Measurements from ENCODE around the gene CCR9.

CCR9 gene

GRCh38 chr3:45909542-45909941, 23.2 kb downstream of the CCR9 start:
- DNase-seq = no peak

GRCh38 chr3:45910892-45911291, 24.5 kb downstream of the CCR9 start:
- DNase-seq = no peak

DNA sequence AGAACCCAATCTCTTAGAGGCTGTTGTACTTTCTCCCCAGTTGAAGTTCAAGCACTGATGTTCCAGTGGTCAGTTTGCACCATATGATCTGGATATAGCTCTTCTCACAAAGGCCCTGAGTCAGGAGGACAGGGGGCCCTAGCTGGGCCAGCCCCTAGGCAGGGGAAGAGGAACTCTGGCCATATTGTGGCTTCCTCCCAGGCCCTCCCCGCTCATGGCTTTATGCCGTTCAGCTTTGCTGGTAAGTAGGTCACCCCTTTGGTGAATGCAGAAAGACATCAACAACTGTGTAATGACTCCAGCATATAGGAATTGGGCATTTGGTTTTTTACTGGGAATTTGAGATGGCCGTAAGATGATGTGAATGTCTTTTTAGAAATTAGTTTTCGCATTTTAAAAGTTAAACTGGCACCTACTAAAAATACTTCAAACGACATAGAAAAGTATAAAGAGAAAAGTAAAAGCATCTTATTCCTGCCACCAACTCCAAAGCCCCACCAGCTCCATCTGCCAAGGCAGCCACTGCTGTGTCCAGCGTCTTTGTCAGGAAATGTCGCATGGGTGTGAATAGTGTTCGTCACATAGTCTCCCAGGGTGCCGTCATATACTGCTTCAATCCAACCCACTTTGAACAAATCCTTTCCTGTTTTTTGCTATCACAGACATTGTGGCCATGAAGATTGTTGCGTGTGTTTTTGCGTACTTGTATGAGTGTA, 25.3 kb downstream of the CCR9 start:
- no peak for DNase-seq

GRCh38 chr3:45912435-45912834, 26.1 kb downstream of the CCR9 start:
- no peak for DNase-seq

- no peak for DNase-seq
These were observed 28.2 kb downstream of the CCR9 start for GRCh38 chr3:45914362-45915058.

DNA sequence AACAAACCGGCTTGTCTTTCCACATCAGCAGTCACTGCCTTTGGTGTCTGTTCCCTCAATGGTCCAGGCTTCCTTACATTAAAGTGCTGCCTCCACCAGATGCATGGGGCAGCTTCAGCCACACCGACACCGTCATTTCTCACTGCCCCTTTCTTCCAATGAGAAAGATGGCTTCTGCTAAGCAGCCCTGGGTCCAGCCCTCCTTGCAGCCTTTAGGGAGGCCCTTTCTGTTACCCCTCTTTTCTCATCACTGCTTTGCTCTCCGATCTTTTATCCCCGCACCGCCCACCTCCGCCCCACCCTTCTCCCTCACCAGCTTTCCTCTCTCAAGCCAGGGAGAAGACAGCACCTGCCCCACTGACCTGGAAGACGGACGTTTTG, 28.7 kb downstream of the CCR9 start:
- no peak for DNase-seq

GRCh38 chr3:45915518-45916231, 29.3 kb downstream of the CCR9 start:
- DNase-seq = no peak

DNA sequence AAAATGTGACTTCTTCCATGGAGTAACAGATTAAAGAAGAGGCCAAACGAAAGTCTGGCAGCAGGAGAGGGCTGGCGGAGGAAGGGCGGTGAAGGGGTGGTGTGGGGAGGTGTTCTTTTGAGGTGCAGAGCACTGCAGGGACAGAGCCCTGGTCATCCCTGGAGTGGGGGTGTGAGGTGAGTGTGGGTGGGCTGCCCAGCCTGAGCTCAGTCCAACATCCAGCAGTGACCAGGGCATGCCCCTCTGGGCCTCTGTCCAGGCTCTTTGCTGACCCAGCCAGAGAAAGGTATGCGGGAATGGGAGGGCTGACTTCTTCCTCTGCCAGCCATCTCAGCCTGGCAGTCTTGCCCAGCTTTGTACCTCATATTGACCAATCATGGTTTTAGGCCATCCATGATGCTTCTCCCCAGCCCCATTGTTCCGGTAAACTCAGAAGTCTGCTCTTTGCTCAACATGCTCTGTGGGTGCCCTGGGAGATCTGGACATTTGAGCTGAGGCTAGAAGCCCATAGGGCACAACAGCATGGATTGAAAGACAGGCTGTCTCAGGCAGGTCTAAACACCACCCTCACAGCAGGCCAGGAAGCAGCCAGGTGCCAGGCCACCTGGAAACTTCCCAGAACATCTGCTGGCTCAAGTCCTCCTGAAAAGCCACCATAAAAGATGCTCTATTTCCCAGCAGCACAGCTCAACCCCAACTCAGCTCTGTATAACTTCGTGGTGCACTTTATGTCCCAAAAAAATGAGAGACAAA, 31.0 kb downstream of the CCR9 start:
- DNase-seq = no peak

GRCh38 chr3:45921158-45922038, 35.1 kb downstream of the CCR9 start:
- no peak for DNase-seq

GRCh38 chr3:45922039-45922326, 35.6 kb downstream of the CCR9 start:
- no peak for DNase-seq

DNA sequence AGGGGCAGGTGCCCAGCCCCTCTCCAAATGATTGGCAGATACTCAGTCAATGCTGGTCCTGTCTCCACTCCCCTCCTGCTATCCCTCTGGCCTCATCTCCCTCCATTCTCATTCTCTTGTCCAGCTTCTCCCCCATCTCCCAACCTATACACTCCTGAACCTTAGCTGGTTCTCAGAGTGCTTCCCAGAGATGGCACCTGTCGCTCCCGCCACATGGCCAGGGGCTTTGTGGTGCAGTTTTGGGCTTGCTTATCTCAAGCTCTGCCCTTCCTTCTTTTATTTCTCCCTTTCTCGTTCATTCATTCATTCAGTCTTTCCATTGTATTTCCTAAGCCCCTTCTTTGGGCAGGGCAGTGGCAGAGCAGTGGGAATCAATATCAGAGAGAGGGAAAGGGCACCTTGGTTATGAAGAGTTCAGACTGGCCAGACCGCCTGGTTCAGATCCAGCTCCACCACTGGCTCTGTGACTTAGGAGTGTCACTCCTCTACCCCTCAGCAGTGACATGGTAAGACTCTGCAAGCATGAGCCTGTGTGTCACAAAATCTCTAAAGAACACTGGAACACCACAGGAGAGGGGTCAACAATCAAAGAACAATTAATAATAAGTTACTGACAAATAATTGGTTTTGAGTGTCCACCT, 36.7 kb downstream of the CCR9 start:
- no peak for DNase-seq

DNA sequence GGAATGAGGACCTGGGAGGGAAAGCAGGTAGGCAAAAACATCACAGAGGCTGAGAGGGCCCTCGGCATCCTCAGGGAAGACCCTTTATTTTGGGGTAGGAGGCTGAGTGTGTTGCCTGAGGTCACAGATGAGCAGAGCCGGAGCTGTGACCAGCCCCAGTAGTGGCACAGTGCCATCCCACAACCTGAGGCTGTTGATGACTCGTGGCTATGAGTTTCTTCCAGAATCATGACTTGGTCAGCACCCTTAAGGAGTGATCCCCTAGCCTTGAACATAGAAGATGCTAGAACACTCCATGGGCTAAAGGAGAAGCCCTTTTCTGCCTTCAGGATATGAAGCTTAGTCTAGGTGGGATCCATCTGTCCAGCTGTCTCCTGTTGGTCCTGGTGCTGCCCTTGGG, 37.4 kb downstream of the CCR9 start:
- no peak for DNase-seq

DNA sequence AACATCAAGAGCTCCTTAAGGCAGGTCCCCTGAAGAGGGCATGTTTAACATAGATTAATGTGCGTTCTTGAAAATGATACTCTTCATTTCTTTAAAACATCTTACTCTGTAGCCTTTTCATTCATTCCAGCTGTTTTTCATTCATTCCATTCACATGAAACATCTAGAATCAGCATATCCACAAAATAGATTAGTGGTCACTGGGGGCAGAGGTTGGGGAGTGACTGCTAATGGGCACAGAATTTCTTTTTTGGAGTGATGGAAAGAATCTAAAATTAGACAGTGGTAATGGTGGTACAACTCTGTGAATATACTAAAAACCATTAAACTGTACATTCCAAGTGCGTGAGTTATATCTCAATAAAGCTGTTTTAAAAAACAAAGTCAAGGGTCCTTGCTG, 41.5 kb downstream of the CCR9 start:
- DNase-seq = no peak

DNA sequence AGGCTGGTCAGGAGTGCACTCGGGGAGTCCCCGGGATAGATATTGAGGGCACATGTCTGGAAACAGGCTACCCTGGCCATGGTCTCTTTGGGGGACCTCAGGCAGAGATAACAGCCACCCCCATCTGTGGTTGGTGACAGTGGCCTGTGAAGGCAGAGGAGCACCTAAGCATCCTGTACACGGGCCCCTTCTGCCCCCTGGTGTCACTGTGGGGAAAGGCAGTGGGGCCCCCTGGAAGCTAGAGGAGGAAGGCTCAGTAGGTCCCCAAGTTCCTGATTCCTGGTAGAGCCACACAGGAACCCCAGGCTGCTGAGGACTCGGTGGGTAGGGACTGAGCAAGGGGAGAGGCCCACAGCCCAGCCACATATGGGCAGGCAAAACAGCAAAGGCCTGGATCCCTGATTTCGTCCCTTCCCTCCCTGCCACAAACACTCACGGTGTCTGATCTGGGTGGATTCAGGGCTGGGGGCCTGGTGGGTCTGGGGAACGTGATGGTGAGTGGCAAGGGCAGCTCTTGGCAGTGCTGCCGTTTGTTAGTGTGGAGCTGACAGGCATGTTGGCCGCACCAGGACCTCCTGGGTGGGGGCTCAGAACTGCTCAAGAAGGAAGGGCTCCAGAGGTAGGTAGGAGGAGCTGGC, 42.8 kb downstream of the CCR9 start:
- no peak for DNase-seq

- no peak for DNase-seq
These were observed 45.2 kb downstream of the CCR9 start for GRCh38 chr3:45931496-45931895.

DNA sequence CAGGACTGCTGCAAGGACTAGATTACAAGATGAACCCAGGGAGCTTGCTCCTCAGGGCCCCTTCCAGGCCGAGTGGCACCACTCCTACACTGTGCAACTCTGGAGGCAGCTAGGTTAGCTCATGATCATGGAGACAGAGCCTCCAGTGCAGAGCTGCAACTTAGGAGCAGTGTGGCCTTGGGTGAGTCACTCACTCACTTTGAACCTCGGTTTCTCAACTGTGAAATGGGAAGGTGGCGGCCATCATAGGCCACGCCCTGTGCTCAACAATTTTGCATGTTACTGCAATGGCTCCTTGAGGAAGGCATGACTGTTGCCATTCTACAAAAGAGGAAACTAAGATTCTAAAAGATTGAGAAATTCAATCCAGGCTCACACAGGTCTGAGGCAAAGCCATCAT, 45.8 kb downstream of the CCR9 start:
- DNase-seq = no peak

DNA sequence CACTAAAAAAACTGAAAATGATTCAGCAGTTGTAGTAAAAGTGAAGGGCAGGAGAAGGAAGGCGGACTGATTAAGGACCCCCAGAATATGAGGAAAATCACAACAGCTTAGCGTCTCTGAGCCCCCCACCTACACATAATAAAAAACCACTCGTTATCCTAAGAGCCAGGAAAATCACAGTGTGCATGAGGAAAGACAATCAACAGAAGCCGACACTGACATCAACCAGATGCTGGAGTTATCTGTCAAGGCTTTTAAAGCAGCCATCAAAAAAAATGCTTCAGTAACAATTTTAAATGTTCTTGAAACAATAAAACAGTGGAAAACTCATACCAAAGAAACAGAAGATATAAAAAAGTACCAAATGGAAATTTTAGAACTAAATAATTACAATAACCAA, 47.2 kb downstream of the CCR9 start:
- no peak for DNase-seq

- DNase-seq = no peak
These were observed 49.9 kb downstream of the CCR9 start for GRCh38 chr3:45936261-45936660.

- no peak for DNase-seq
These were observed 51.1 kb downstream of the CCR9 start for GRCh38 chr3:45937206-45938042.

DNA sequence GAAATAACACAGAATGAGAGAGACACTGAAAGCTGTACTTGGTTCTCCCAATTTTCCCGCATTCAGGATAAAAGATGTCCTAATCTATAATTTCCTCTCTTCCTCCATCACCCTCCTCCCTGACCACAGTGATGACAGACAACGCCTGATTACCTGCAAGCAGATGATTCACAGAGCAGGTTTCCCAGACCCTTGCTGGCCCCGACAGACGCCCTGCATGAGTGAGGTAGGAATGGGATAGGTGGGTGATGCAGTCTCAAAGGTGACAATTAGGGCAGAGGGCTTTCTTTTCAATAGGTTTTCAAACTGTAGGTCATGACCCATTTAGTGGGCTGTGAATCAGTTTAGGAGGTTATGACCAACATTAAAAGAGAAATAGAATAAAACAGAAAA, 51.7 kb downstream of the CCR9 start:
- DNase-seq = no peak

GRCh38 chr3:45938864-45939263, 52.5 kb downstream of the CCR9 start:
- DNase-seq = peak; percentile 44

Measured in NCI-H226 (cell line).